Forelimb muscle (tissue), 1 donor: ENCODE data around the gene GGT5. TPM values are rescaled to one million over a fixed set of nuclear protein-coding genes. Genes with fewer than 3 reads are reported as not detected.
"Not testable (repeated sequence)": the region's sequence is repeated elsewhere in the genome, so short reads cannot be mapped to it uniquely, and the experiment has no call there.

ENCODE experiments used
- DNase-seq: peaks from one replicate; pipeline ENCODE4 v3.0.0-alpha.2; 2013; ENCODE audit warnings: low read depth
- polyA plus RNA-seq: library from polyadenylated mRNA; unstranded; fragments of 120-200 nt; gene quantifications from one replicate; pipeline ENCODE4 v1.2.1, GENCODE V29; 2013; ENCODE audit not compliant: insufficient read length

GGT5 gene
- polyA plus RNA-seq, 1 donor: 10.8 TPM

DNA sequence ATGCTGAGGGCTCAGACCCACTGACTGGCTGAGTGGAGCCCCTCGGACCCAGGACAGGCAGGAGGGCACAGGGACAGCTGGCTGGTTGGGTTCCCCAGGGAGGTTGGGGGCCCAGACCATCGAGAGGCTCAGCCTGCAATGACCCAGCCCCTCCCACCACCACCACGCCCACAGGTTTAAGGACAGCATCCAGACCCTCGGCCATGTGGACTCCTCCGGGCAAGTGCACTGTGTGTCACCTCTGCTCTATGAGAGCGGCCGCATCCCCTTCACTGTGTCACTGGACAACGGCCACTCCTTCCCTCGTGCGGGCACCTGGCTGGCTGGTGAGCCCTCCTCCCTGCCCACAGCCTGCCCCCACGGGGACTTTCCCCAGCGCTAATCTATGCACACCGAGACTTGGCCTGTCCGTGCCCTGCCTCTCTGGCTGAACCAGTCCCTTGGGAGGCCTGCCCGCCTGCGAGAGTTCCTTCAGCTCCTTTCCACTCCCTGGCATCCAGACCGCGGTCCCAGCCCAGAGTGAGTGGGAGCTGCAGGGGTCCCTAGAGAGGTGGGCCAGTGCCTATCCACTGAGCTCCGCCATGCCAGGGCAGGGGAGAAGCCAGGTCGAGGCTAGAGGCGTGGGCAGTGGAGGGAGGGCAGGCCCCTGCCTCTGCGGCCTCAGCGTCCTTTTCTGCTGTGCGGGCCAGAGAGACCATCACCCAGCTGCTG is 61.4 kb downstream of the GGT5 start:
- no peak for DNase-seq

DNA sequence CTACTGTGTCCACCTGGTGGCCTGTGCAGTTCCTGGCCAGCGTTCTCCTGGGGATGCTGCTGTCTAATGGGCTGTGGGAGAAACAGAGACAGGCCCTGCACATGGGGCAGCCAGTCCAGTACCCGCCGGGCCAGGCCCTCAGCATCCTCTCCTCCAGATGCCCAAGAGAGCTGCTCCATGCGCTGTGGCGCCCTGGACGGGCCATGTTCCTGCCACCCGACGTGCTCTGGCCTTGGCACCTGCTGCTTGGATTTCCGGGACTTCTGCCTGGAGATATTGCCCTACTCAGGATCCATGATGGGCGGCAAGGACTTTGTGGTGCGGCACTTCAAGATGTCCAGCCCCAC is 62.0 kb downstream of the GGT5 start:
- not testable (repeated sequence) for DNase-seq

DNA sequence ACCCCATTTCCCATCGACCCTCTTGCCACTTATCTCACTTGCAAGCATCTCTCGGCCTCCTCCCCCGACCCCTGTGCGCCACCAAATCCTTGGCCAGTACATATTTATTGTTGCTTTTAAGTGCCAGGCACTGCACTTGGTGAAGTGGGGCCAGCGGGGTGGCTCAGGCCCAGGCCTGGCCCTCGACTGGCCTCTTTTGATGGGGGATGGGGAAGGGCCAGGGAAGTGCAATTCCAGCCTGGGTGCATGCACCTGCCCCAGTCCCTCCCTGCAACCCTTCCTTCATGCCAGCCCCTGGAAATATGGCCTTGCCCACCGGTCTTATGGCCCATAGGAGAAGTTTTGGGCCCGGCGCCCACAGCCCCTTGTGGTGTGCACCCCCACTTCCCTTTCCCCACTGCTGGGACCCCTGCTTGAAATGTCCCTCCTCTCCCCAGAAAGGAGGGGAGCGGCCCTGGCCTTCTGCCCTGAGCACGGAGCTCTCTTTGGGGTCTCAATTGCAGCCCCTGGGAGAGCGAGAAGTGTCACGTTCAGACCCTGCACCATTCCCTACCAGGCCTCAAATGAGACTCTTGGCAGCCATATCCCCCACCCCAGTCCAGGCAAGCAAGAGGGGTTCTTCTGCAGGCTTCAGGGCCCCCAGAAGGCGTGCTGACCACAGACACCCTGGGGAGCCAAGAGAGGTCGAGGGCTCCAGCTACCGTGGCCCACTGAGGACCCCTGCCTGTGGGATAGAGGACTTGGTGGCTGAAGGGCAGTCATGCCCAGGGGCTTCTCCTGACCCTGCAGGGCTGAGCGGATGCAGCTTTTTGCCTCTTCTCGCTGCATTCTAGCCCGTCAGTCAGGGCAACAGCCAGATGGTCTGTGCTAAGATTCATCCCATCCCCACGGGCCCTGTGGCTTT is 62.6 kb downstream of the GGT5 start:
- DNase-seq: no peak

DNA sequence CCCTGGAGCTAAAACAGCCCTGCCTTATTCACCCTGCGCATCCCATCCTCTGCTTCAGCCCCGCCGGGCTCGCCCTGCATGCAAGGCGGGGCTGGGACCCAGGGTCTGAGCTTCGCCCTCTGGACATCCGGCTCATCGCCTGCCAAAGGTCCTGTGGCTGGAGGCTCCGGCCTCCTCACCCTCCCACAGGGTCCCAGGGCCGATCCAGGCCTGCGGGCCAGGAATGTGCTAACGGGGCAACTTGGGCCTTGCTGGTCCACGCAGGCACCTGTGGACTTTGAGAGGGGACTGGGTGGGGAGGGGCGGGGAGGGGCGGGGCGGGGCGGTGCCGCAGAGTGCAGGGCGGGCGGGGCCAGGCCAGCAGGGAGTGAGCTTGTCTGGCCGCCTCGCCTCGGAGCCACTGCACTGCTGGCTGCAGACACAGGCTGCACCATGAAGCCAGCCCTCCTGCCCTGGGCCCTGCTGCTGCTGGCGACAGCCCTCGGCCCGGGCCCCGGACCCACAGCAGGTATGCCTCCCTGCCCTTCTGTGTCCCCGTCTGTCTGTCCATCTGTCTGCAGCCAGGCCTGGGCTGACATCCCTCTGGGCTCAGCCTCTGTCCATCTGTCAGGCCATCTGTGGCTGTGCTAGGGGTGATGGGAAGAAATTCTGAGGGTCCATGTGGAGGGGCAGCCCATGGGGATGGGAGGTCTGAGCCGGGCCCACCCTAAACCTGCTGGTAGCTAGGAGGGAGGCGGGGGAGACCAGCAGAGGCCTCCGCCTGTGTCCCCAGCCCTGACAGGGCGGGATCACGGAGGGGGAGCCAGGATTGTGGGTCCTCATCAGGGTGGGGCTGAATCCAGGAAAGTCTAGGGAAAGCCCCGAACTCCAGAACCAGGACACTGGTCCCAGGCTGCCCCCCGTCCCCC is 63.5 kb downstream of the GGT5 start, which contains the start of gene SUSD2:
TSS of gene SUSD2 (plus strand) at position 400 of the 908 bp plus-strand sequence. CDS start at position 433, 33 bp downstream.
- no peak for DNase-seq

DNA sequence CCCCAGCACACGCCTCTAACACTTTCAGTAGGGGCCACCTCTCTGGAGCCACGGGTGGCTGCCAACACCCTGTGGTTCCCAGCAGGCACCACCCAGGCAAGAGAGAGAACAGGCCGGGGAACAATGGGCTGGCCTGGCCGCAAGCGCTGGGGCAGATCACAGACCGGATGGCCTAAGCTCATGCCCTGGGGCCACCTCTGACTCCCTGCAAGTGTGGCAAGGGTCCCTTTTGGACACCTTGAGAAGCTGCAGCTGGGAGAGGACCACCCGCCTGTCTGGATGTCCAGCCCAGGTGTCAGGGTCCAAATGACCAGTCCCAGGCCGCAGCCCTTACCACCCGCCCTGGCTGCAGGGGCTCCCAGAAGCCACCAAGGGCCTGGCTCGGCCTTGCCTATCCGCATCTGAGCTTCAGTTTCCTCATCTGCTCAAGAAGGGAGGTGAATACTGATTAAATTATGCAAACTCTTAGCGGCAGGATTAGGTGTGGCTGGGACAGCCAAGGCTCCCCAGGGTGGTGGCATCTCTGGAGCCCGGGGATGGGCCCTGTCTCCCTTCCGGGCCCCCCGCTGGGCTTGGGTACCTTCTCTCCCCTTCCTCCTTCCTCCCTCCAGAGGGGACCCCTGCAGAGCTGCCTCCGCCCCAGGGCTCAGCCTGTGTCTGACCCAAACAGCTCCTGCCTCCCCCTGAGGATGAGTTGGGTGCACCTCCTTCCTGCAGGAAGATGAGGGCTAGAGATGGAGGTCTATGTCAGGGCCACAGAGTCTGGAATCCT is 64.4 kb downstream of the GGT5 start:
- DNase-seq: no peak

DNA sequence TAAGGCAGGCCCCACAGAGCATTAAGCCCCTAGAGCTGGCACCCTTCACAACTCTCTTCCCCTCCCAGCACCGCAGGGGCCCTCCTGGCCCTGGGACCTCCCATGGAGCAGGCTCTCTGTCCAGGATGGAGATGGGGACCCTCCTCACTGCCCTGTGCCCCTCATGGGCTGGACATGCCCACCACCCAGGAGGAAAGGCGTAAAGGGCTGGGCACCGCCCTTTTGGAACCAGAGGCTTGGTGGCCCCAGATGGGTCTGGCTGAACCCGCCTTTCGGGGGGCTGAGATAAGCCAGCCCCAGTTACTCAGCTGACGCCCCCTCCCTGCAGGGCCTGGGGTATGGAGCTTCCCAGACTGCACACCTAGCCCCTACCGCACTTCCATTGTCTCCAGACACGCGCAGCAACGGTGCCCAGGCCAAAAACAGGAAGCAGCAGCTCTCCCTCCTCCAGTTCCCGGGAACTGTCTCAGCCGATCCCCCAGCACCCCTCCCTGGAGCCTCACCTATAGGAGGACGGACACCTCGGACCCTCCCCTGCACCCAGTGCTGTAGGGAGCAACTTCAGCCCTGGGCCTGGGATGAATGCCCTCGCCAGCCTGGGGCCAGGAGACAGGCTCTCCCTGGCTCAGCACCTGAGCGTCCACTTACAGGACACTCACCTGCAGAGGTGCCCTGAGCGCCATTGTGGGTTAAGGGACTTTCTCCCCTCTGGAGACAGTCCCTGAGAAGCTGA is 65.2 kb downstream of the GGT5 start:
- no peak for DNase-seq

DNA sequence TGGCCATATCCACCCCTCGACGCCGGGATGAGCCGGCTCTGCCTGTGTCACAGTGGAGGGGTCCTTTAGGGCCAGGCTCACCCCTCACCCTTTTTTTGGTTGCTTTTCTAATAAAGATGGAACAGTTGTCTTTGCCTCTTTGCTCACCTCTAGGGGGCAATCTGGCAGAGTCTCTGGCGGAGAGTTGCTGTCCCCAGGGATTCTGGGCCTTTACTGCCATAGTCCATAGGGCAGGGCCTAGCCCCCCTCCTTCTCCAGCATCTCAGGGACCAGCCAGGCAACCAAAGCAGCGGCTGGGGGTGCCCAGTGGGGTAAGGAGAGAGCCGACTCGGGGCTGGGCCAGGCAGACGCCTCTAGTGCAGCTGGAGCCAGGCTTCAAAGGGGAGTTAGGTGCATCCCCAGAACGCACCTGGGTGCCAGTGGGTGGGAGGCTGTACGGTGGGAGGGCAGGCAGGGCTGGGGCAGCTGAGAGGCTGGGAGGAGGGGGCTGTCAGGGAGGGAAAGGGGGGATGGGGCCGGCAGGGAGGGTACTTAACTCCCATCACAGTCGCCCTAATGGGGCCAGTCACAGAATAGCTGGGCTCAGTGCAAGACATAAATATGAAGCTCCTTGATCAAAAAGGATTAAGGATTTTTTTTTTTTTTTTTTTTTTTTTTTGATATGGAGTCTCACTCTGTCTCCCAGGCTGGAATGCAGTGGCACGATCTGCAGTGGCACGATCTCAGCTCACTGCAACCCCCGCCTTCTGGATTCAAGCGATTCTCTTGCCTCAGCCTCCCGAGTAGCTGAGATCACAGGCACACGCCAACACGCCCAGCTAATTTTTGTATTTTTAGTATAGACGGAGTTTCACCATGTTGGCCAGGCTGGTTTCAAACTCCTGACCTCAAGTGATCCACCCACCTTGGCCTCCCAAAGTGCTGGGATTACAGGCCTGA is 66.1 kb downstream of the GGT5 start:
- DNase-seq: no peak

DNA sequence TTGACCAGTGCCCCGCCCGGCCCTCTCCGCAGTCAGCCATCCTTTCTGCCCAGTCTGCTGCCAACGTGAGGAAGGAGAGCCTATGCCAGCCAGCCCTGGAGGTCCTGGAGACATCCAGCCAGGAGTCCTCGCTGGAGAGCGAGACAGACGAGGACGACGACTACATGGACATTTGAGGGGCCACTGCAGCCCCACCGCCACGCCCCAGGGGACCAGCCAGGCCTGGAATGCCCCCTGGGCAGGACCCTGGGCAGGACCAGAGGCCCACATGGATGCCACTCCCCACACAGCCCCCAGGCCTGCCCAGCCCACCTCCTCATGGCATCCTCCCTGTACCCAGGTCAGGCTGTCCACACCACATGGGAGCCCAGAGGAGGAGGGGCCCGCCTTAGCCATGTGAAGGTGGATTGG is 66.9 kb downstream of the GGT5 start:
- no peak for DNase-seq

DNA sequence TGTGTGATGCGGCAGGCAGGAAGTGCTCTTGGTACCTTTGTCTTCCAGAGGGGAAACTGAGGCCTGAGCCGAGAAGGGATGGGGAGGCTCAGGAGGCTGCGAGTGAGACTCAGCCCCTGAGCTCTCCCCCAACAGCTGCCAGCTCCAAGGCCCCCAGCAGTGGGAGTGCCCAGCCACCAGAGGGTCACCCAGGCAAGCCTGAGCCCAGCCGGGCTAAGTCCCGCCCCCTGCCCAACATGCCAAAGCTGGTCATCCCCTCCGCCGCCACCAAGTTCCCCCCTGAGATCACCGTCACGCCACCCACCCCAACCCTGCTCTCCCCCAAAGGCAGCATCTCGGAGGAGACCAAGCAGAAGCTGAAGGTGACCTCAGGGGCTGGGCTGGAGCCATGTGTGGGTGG is 67.4 kb downstream of the GGT5 start:
- no peak for DNase-seq

DNA sequence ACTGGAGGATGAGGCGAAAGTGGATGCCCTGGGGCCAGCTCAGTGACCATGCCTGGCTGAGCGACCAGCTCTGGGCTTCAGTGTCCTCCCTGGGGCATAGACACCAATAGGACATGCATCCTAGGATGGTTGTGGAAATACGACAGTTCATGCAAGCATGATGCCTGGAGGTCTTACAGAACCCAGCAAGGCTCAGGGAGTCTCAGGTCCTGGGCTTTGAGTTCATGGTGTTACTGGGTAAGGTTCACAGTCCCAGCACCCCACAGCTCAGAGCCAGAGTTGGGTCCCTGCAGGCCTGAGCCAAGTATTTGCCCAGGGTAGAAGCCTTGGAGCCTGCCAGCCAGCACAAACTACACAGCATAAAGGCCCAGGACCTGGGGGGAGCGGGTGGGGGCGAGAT is 67.8 kb downstream of the GGT5 start:
- DNase-seq: no peak

DNA sequence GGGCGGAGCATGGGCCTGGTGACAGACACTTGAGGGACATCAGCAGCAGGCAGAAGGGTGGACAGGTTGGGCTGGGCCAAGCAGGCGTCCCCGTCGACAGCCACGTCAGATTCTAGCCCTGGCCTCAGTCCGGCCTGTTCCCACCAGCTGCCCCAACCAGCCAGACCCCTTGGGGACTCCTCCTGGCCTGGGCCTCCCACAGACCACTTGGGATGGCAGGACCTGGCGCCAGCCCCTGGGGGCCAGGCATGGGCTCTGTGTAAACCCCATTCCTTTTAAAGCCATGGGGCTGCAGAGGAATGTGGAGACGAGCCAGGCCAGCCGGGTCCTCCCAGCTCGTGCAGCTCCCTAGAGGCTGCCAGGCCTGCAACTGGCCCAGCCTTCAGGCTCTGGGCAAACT is 68.3 kb downstream of the GGT5 start:
- DNase-seq: no peak

DNA sequence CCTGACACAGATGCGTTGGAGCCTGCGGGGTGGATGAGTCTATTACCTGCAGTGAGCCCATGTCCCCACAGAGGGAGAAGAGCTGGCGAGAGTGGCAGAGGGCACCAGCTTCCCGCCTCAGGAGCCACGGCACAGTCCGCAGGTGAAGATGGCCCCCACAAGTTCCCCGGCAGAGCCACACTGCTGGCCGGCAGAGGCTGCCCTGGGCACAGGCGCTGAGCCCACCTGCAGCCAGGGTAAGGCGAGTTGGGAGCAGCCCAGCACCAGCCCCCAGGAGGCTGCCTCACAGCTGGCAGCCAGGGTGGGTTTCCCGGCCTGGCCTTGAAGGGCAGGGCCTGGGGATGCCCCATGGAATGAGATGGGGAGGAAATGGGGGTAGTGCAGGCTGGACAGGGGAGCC is 68.8 kb downstream of the GGT5 start:
- DNase-seq: no peak

DNA sequence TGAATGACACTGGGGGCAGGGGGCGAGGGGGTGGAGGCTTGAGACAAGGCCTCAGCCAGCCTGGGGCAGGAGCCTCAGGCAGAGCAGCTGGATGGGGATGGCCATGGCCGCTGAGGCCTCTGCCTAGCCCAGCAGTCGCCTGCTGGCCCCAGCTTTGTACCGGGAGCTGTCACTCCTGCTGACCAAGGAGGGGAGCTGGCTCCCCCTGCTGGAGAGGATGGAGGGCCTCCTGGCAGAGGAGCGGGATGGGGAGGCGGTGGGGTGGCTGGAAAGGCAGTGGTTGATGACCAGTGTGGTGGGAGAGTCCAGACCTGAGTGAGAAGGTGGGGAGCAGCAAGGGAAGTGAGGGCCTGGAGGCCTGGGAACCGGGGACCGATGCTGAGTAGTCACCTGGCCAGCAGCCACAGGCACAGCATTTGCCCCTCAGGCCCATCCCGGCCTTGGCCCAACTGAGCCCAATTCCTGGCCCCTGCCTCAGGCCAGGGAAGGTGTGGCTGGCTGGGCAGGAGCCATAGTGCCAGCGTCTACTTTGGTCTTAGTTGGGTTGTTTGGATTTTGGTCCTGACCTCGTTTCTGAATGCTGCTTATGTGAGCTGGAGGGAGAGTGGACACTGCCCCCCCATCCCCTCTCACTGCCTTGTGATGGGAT is 69.6 kb downstream of the GGT5 start:
- DNase-seq: no peak

DNA sequence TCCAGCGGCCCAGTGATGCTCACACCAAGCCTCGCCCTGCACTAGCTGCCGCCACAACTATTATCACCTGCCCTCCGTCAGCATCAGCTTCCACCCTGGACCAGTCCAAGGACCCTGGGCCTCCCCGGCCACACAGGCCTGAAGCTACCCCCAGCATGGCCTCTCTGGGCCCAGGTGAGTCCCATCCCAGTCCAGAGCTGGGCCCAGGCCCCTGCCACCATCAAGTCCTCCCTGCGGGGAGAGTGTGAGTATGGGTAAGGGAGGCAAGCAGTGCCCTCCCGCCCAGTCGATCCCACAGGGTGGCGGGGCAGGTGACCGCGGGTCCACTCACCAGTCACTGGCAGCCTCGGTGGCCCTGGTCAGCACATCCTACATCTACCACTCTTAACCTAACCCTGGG is 73.1 kb downstream of the GGT5 start:
- no peak for DNase-seq

DNA sequence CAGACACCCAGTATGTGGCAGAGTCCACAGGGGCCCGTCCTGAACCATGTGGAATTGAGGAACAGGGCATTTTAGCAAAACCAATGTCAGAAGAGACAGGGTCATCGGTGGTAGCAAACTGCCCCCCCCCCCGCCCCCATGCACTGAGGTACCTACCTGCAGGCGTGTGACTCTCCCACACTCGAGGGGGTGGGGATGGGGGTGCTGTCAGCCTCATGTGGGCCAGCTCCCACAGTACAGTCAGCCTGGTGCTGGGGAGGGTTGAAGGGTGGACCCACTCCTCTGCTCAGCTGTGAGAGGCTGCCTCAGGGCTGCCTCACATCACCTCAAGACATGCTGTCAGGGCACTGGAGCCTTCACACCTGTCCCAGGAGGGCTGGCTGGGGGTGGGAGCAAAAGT is 74.2 kb downstream of the GGT5 start:
- DNase-seq: no peak

DNA sequence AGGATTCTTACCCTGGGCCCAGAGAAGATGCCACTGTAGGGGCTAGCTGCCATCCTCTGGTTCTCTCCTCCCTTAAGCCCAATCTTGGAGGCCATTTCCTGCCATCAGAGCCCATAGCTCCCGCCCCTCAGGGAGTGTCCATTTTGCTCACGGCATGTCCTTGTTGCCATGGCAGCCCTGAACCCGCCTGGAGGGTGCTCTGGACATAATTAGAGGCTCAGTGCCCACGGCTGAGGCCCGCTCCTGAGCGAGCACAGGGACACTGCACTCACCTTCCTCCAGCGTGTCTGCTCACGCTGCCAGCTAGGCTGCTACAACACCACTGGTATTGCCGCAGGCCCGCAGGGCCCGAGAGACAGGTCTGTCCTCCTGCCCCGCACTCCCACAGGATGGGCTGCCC is 74.7 kb downstream of the GGT5 start:
- DNase-seq: no peak
